Fibroblast of lung (primary cell): ENCODE results near the gene TBC1D25. TPM values are rescaled to one million over a fixed set of nuclear protein-coding genes. Genes with fewer than 3 reads are reported as not detected.
"Not testable (repeated sequence)": the region's sequence is repeated elsewhere in the genome, so short reads cannot be mapped to it uniquely, and the experiment has no call there.

ENCODE experiments used
- DNase-seq, 2 donors: peaks; one replicate each; pipeline versions ENCODE4 v3.0.0 to v3.0.0-alpha.2; 2010; ENCODE audit warnings: low read depth in 2 of 2
- H2AFZ ChIP-seq: 2 replicates; pipeline ENCODE4 v1.5.1; 2012; ENCODE audit warnings: low read length, control low read depth, inconsistent platforms
- H3K27ac ChIP-seq: 2 replicates; pipeline ENCODE4 v1.5.1; 2011; ENCODE audit warnings: low read length, control low read depth; ENCODE audit not compliant: insufficient read depth
- H3K27me3 ChIP-seq: 2 replicates; pipeline ENCODE4 v1.5.1; 2011; ENCODE audit warnings: mild to moderate bottlenecking, low read length; ENCODE audit not compliant: control insufficient read depth, insufficient read depth
- H3K36me3 ChIP-seq: 2 replicates; pipeline ENCODE4 v1.5.1; 2011; ENCODE audit warnings: low read length; ENCODE audit not compliant: control insufficient read depth, insufficient read depth
- H3K4me1 ChIP-seq: 2 replicates; pipeline ENCODE4 v1.5.1; 2011; ENCODE audit warnings: low read length; ENCODE audit not compliant: control insufficient read depth, insufficient read depth; ENCODE audit errors: extremely low read depth
- H3K4me2 ChIP-seq: 2 replicates; pipeline ENCODE4 v1.5.1; 2011; ENCODE audit warnings: low read length, control low read depth; ENCODE audit not compliant: insufficient read depth; ENCODE audit errors: extremely low read depth
- H3K4me3 ChIP-seq, 4 experiments: fragments of 200-600 bp in 1 of 4; sonication (generic) in 1 of 4; replicated peaks in 1 of 4; 2 replicates each; pipeline ENCODE4 v1.5.1; 2011 to 2016; ENCODE audit warnings: low read length in 4 of 4, low read depth in 3 of 4, mild to moderate bottlenecking in 3 of 4, control low read depth in 2 of 4, inconsistent platforms in 1 of 4, mixed read lengths in 1 of 4; ENCODE audit not compliant: insufficient read depth in 1 of 4; ENCODE audit errors: control extremely low read depth in 1 of 4
- H3K79me2 ChIP-seq: 2 replicates; pipeline ENCODE4 v1.5.1; 2012; ENCODE audit warnings: mild to moderate bottlenecking, low read length, inconsistent platforms; ENCODE audit not compliant: control insufficient read depth, insufficient read depth
- H3K9ac ChIP-seq: 2 replicates; pipeline ENCODE4 v1.5.1; 2011; ENCODE audit warnings: mild to moderate bottlenecking, low read length, control low read depth; ENCODE audit not compliant: insufficient read depth
- H3K9me3 ChIP-seq: 2 replicates; pipeline ENCODE4 v1.5.1; 2012; ENCODE audit warnings: low read depth, low read length; ENCODE audit not compliant: control insufficient read depth, insufficient read depth
- H4K20me1 ChIP-seq: 2 replicates; pipeline ENCODE4 v1.5.1; 2011; ENCODE audit warnings: low read length; ENCODE audit not compliant: control insufficient read depth, insufficient read depth; ENCODE audit errors: extremely low read depth
- EZH2 ChIP-seq: IDR thresholded peaks from 2 replicates; pipeline ENCODE4 v1.5.1; 2012; ENCODE audit warnings: low read length, control low read depth, mild to moderate bottlenecking; ENCODE audit errors: missing control alignments
- polyA plus RNA-seq, 2 donors: library from polyadenylated mRNA; depleted of rRNA in 1 of 2; stranded (reverse) in 1 of 2; unstranded in 1 of 2; fragments of >200 nt; gene quantifications; 2 replicates each; pipeline ENCODE4 v1.2.1, GENCODE V29; 2011 to 2012; ENCODE audit warnings: missing spikeins in 1 of 2
- total RNA-seq: library from RNA; depleted of rRNA; stranded (reverse); fragments of >200 nt; gene quantifications from 2 replicates; pipeline ENCODE4 v1.2.1, GENCODE V29; 2014
- TF ChIP-seq, protein P1 (sequence below), 2 donors: IDR thresholded peaks in 1 of 2; conservative IDR thresholded peaks in 1 of 2; 1 replicate in 1 of 2; 2 replicates in 1 of 2; pipeline ENCODE4 v1.5.1; 2011 to 2012; ENCODE audit warnings: low read length in 2 of 2, control low read depth in 1 of 2, inconsistent platforms in 1 of 2, low read depth in 1 of 2, mild to moderate bottlenecking in 1 of 2

TBC1D25 gene
- total and polyA plus RNA-seq, 2 donors (not counting 1 experiment from before 2014, with no cell fraction given) = 5.1 to 8.5 TPM

DNA sequence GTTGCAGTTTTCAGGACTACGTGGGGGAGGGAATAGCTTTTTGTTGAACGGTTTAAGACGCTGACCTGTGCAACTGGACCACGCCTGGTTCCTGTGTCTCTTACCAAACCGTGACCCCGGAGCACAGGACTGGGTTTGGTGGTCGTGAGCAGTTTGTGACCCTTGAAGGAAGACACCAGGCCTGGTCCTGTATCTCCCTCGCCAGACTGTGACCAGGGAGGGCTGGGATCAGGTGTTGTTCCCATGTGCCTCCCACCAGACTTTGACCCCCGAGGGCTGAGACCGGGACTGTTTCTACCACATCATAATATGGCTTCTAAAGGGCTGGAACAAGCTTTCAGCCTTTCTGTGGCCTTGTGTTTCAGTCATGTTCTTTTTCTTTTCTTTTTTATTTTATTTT, 17.2 kb upstream of the TBC1D25 start:
- Histone ChIP-seq H3K4me3 (peak overlapping the region; percentile 50 to 77 (median 63)), H3K36me3 (no peaks in the 10 kb centered on the region), H3K9me3 (no peaks in the 10 kb centered on the region), H3K27me3 (no peaks in the 10 kb centered on the region), H3K79me2 (peaks cover 2% of the 10 kb centered on the region), H4K20me1 (no peaks in the 10 kb centered on the region), H3K4me2 (peak overlapping the region; percentile 75), H3K27ac (peak overlapping the region; percentile 47), H3K4me1 (no peaks in the 10 kb centered on the region), H3K9ac (peak overlapping the region; percentile 44), H2AFZ (peak overlapping the region; percentile 73)
- TF ChIP-seq, protein P1, sequence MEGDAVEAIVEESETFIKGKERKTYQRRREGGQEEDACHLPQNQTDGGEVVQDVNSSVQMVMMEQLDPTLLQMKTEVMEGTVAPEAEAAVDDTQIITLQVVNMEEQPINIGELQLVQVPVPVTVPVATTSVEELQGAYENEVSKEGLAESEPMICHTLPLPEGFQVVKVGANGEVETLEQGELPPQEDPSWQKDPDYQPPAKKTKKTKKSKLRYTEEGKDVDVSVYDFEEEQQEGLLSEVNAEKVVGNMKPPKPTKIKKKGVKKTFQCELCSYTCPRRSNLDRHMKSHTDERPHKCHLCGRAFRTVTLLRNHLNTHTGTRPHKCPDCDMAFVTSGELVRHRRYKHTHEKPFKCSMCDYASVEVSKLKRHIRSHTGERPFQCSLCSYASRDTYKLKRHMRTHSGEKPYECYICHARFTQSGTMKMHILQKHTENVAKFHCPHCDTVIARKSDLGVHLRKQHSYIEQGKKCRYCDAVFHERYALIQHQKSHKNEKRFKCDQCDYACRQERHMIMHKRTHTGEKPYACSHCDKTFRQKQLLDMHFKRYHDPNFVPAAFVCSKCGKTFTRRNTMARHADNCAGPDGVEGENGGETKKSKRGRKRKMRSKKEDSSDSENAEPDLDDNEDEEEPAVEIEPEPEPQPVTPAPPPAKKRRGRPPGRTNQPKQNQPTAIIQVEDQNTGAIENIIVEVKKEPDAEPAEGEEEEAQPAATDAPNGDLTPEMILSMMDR (conservative IDR thresholded peaks at IDR 0.05 in 1 of 2, IDR thresholded peaks at IDR 0.05 in 1 of 2; ENCODE audit: low read depth in 1 of 2, low read length in 2 of 2) = no peak
- TF ChIP-seq EZH2 = no peak
- no peak for DNase-seq

DNA sequence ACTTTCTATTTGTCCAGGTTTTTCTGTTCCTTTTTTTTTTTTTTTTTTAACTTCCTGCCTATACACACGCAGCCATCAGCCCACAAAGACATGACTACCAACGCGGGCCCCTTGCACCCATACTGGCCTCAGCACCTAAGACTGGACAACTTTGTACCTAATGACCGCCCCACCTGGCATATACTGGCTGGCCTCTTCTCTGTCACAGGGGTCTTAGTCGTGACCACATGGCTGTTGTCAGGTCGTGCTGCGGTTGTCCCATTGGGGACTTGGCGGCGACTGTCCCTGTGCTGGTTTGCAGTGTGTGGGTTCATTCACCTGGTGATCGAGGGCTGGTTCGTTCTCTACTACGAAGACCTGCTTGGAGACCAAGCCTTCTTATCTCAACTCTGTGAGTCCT, 15.8 kb upstream of the TBC1D25 start:
- no peak overlapping the region for H3K4me3 ChIP-seq
- DNase-seq = no peak
- H3K4me2 ChIP-seq = no peak overlapping the region
- no peak for TF ChIP-seq EZH2
- TF ChIP-seq, protein P1 (conservative IDR thresholded peaks at IDR 0.05 in 1 of 2, IDR thresholded peaks at IDR 0.05 in 1 of 2; ENCODE audit: low read depth in 1 of 2, low read length in 2 of 2) = no peak
- no peaks in the 10 kb centered on the region for H3K27me3 ChIP-seq
- H2AFZ ChIP-seq = no peak overlapping the region
- H3K36me3 ChIP-seq = no peaks in the 10 kb centered on the region
- H3K4me1 ChIP-seq = no peaks in the 10 kb centered on the region
- H3K79me2 ChIP-seq = peaks cover 2% of the 10 kb centered on the region
- no peaks in the 10 kb centered on the region for H3K9me3 ChIP-seq
- no peaks in the 10 kb centered on the region for H4K20me1 ChIP-seq
- no peak overlapping the region for H3K27ac ChIP-seq
- no peak overlapping the region for H3K9ac ChIP-seq

DNA sequence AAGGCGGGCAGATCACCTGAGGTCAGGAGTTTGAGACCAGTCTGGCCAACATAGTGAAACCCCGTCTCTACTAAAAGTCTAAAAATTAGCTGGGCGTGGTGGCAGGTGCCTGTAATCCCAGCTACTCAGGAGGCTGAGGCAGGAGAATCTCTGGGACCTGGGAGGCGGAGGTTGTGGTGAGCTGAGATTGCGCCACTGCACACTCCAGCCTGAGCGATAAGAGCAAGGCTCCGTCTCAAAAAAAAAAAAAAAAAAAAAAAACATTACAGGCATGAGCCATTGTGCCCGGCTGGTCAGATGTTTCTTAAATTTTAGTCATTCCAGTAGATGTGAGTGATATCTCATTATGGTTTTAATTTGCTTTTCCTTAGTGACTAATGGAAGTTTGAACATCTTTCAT, 13.7 kb upstream of the TBC1D25 start:
- H3K4me3 ChIP-seq, H3K9me3 ChIP-seq, H3K36me3 ChIP-seq, H4K20me1 ChIP-seq, H3K4me2 ChIP-seq, H3K27me3 ChIP-seq, H3K27ac ChIP-seq, H2AFZ ChIP-seq, H3K79me2 ChIP-seq, H3K9ac ChIP-seq, H3K4me1 ChIP-seq: not testable (repeated sequence)
- peak in 1 of 2 donors; percentile 27 for DNase-seq
